K562 (cell line): Measurements from ENCODE around the gene ZNF408. TPM values are rescaled to one million over a fixed set of nuclear protein-coding genes. Genes with fewer than 3 reads are reported as not detected.

Experiments used
- ATAC-seq: fragments of 200-7000 bp; cut with Tn5 transposase; 3 replicates; pipeline ENCODE4 v1.9.1; 2020; ENCODE audit warnings: moderate library complexity
- BruUV-seq: library from RNA; stranded (reverse); fragments of 400-500 nt; replicated peaks from 2 replicates; lab custom pipeline; 2021; lab: Mats Ljungman, UMichigan
- CTCF ChIA-PET: fragments of 300-600 bp; formaldehyde crosslinking; extraction: SDS; loops from one replicate; lab custom pipeline; 2021; ENCODE audit warnings: low intra/inter-chr PET ratio; lab: Yijun Ruan, JAX
- POLR2A ChIA-PET: fragments of 300-600, 350-650 bp; sonication (Branson Sonifier 250); formaldehyde crosslinking; extraction: SDS; loops from one replicate; lab custom pipeline; 2021; ENCODE audit warnings: antibody characterized with exemption, inconsistent platforms; lab: Yijun Ruan, JAX
- DNase-seq, 4 experiments: peaks; one replicate each; pipeline versions ENCODE4 v3.0.0 to v3.0.0-alpha.2; 2011 to 2018; ENCODE audit warnings: low spot score in 3 of 4, mixed read lengths in 3 of 4; ENCODE audit errors: extremely low read depth in 1 of 4
- FAIRE-seq: peaks from 2 replicates; lab custom pipeline; 2011; peaks lifted over from hg19 to GRCh38; lab: Jason Lieb, UNC
- H2AFZ ChIP-seq: 2 replicates; pipeline ENCODE4 v1.6.0; 2011; ENCODE audit warnings: low read depth, low read length, control low read depth, inconsistent platforms
- H3K27ac ChIP-seq: fragments of 200-600 bp; 3 replicates; pipeline ENCODE4 v1.8.0; 2011; ENCODE audit warnings: low read depth, mild to moderate bottlenecking, control low read depth, inconsistent platforms, low read length, moderate library complexity, mixed read lengths; ENCODE audit errors: extremely low read depth
- H3K27me3 ChIP-seq, 2 experiments: fragments of 300-600 bp in 1 of 2; 2 replicates in 1 of 2; 3 replicates in 1 of 2; pipeline versions ENCODE4 v1.6.0 to v1.8.0; 2011; ENCODE audit warnings: inconsistent platforms in 2 of 2, low read length in 2 of 2, mild to moderate bottlenecking in 1 of 2, mixed read lengths in 1 of 2, moderate library complexity in 1 of 2; ENCODE audit not compliant: control insufficient read depth in 2 of 2, insufficient read depth in 2 of 2
- H3K36me3 ChIP-seq: fragments of 300-600 bp; 3 replicates; pipeline ENCODE4 v1.8.0; 2011; ENCODE audit warnings: mild to moderate bottlenecking, low read length, inconsistent platforms; ENCODE audit not compliant: control insufficient read depth, insufficient read depth
- H3K4me1 ChIP-seq, 2 experiments: fragments of 200-600 bp in 1 of 2; replicated peaks in 1 of 2; 2 replicates in 1 of 2; 3 replicates in 1 of 2; pipeline versions ENCODE4 v1.5.1 to v1.8.0; 2011; ENCODE audit warnings: inconsistent platforms in 2 of 2, low read length in 2 of 2, mild to moderate bottlenecking in 1 of 2, mixed read lengths in 1 of 2, moderate library complexity in 1 of 2; ENCODE audit not compliant: control insufficient read depth in 2 of 2, insufficient read depth in 2 of 2
- H3K4me2 ChIP-seq: 2 replicates; pipeline ENCODE4 v1.6.1; 2011; ENCODE audit warnings: low read length, control low read depth, inconsistent platforms, mixed read lengths; ENCODE audit not compliant: insufficient read depth
- H3K4me3 ChIP-seq: fragments of 200-600 bp; sonication (generic), shearing (Covaris generic); 2 replicates; pipeline ENCODE4 v1.5.1; 2016; ENCODE audit warnings: control low read depth, inconsistent platforms
- H3K79me2 ChIP-seq: fragments of 200-600 bp; 3 replicates; pipeline ENCODE4 v1.8.0; 2011; ENCODE audit warnings: low read length, inconsistent platforms; ENCODE audit not compliant: control insufficient read depth, insufficient read depth
- H3K9ac ChIP-seq, 2 experiments: 2 replicates each; pipeline versions ENCODE4 v1.6.0 to v1.6.1; 2011; ENCODE audit warnings: low read depth in 2 of 2, low read length in 2 of 2, control low read depth in 1 of 2, inconsistent platforms in 1 of 2, mild to moderate bottlenecking in 1 of 2, mixed read lengths in 1 of 2; ENCODE audit not compliant: insufficient read depth in 1 of 2
- H3K9me1 ChIP-seq: one replicate; pipeline ENCODE4 v1.6.0; 2011; ENCODE audit warnings: inconsistent platforms, mild to moderate bottlenecking, low read length, moderate library complexity; ENCODE audit not compliant: control insufficient read depth, insufficient read depth
- H3K9me3 ChIP-seq: replicated peaks from 2 replicates; pipeline ENCODE4 v1.5.1; 2011; ENCODE audit warnings: low read depth, low read length, inconsistent platforms; ENCODE audit not compliant: control insufficient read depth, insufficient read depth
- H4K20me1 ChIP-seq: replicated peaks from 2 replicates; pipeline ENCODE4 v1.6.1; 2011; ENCODE audit warnings: low read length, inconsistent platforms, mixed read lengths; ENCODE audit not compliant: control insufficient read depth, insufficient read depth
- BRD4 ChIP-seq: fragments of 200-600 bp; sonication (generic); IDR thresholded peaks from 2 replicates; pipeline ENCODE4 v1.6.1; 2017; ENCODE audit warnings: inconsistent platforms
- EGR1 ChIP-seq: fragments of 450-650 bp; conservative IDR thresholded peaks from 2 replicates; pipeline ENCODE4 v1.6.1; 2017; ENCODE audit warnings: mild to moderate bottlenecking
- FOS ChIP-seq: IDR thresholded peaks from 3 replicates; pipeline ENCODE4 v1.6.1; 2011; ENCODE audit not compliant: insufficient read length; ENCODE audit errors: extremely low read depth
- HDAC8 ChIP-seq: fragments of 450-650 bp; IDR thresholded peaks from 2 replicates; pipeline ENCODE4 v1.6.1; 2016; ENCODE audit warnings: mild to moderate bottlenecking, missing genetic modification characterization, moderate library complexity, missing compliant biosample characterization
- MEIS2 ChIP-seq: fragments of 450-650 bp; IDR thresholded peaks from 2 replicates; pipeline ENCODE4 v1.6.1; 2014; ENCODE audit warnings: mild to moderate bottlenecking; ENCODE audit not compliant: partially characterized antibody
- PRDM10 ChIP-seq: fragments of 450-650 bp; IDR thresholded peaks from 2 replicates; pipeline ENCODE4 v1.6.1; 2018; ENCODE audit not compliant: partially characterized antibody
- PTTG1 ChIP-seq: fragments of 450-650 bp; IDR thresholded peaks from 2 replicates; pipeline ENCODE4 v1.6.1; 2016; ENCODE audit warnings: low read depth, mild to moderate bottlenecking, missing genetic modification characterization, missing compliant biosample characterization
- ZBTB7A ChIP-seq: IDR thresholded peaks from 2 replicates; pipeline ENCODE4 v1.6.1; 2011; ENCODE audit warnings: low read depth, mild to moderate bottlenecking, low read length, moderate library complexity, borderline replicate concordance; ENCODE audit not compliant: control insufficient read depth
- WGBS: fragments of 100-300 bp; shearing (Covaris generic); methylation state at CpG from one replicate; pipeline ENCODE4 v1.1.6; 2016; ENCODE audit warnings: low coverage, mixed read lengths; ENCODE audit not compliant: insufficient coverage; ENCODE audit errors: missing lambda C conversion rate; 5-methylcytosine and 5-hydroxymethylcytosine counted together
- in situ Hi-C: fragments of 300-500 bp; cut with MboI; formaldehyde crosslinking; loops from 4 replicates; pipeline ENCODE4 v1.15.0; 2018; ENCODE audit warnings: inconsistent platforms, mixed read lengths
- intact Hi-C: fragments of 100-400 bp; cut with micrococcal nuclease; formaldehyde crosslinking; loops from 2 replicates; pipeline ENCODE4 v1.14.2; 2022
- polyA plus RNA-seq, 8 experiments: library from polyadenylated mRNA; depleted of rRNA in 4 of 8; stranded (reverse) in 5 of 8; unstranded in 3 of 8; fragments of >200 nt; fragmentation: Nextera tagmentation in 2 of 8; fragmentation: Illumina TruSeq in 1 of 8; extraction: Ambion mirVana in 2 of 8; extraction: Trizol in 1 of 8; gene quantifications; 2 replicates each; pipeline versions ENCODE4 v1.2.1 to v1.2.3, GENCODE V29; 2011 to 2014; ENCODE audit warnings: inconsistent platforms in 1 of 8, missing spikeins in 1 of 8
- total RNA-seq, 7 experiments: library from RNA; depleted of rRNA in 6 of 7; stranded (reverse); fragments of >200 nt in 6 of 7; fragmentation: Illumina TruSeq in 2 of 7; extraction: Trizol in 2 of 7; gene quantifications; 2 replicates each; pipeline versions ENCODE4 v1.2.1 to v1.2.3, GENCODE V29; 2011 to 2021; ENCODE audit warnings: low replicate concordance in 1 of 7
- TF ChIP-seq, protein P1 (sequence below): fragments of 150-350 bp; IDR thresholded peaks from 2 replicates; pipeline ENCODE4 v1.6.1; 2014; ENCODE audit warnings: low read depth, mild to moderate bottlenecking, low read length, borderline replicate concordance
- TF ChIP-seq, protein P2 (sequence below): fragments of 250-450 bp; sonication (Bioruptor Pico); IDR thresholded peaks from 2 replicates; pipeline ENCODE4 v1.8.0; 2022; ENCODE audit warnings: moderate library complexity, mild to moderate bottlenecking, inconsistent platforms
- TF ChIP-seq, protein P3 (sequence below): fragments of 450-650 bp; IDR thresholded peaks from 2 replicates; pipeline ENCODE4 v1.6.1; 2016

Gene ZNF408
- total and polyA plus RNA-seq, 9 of the 15 experiments (the other 6 are each of a cell fraction or from before 2014, with no cell fraction given): 0.15 to 18.4 (median 7.4) TPM

- no peak for TF ChIP-seq FOS
- TF ChIP-seq, protein P1, sequence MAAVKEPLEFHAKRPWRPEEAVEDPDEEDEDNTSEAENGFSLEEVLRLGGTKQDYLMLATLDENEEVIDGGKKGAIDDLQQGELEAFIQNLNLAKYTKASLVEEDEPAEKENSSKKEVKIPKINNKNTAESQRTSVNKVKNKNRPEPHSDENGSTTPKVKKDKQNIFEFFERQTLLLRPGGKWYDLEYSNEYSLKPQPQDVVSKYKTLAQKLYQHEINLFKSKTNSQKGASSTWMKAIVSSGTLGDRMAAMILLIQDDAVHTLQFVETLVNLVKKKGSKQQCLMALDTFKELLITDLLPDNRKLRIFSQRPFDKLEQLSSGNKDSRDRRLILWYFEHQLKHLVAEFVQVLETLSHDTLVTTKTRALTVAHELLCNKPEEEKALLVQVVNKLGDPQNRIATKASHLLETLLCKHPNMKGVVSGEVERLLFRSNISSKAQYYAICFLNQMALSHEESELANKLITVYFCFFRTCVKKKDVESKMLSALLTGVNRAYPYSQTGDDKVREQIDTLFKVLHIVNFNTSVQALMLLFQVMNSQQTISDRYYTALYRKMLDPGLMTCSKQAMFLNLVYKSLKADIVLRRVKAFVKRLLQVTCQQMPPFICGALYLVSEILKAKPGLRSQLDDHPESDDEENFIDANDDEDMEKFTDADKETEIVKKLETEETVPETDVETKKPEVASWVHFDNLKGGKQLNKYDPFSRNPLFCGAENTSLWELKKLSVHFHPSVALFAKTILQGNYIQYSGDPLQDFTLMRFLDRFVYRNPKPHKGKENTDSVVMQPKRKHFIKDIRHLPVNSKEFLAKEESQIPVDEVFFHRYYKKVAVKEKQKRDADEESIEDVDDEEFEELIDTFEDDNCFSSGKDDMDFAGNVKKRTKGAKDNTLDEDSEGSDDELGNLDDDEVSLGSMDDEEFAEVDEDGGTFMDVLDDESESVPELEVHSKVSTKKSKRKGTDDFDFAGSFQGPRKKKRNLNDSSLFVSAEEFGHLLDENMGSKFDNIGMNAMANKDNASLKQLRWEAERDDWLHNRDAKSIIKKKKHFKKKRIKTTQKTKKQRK: no peak
- TF ChIP-seq, protein P2, sequence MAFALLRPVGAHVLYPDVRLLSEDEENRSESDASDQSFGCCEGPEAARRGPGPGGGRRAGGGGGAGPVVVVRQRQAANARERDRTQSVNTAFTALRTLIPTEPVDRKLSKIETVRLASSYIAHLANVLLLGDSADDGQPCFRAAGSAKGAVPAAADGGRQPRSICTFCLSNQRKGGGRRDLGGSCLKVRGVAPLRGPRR (CRISPR knock-in tag): no peak
- TF ChIP-seq, all 486 proteins: peak for 0
Measured at GRCh38 chr11:46693597-46694012, 7.2 kb upstream of the ZNF408 start (continued).

- POLR2A ChIA-PET: interaction anchor here (0.7 to 1.1 kb wide), 3 partner anchors 9 to 18 kb away, joined by 3 to 5 read pairs (median 4); no protein-coding TSS in a partner anchor
- FAIRE-seq: no peak
- TF ChIP-seq, protein P3, sequence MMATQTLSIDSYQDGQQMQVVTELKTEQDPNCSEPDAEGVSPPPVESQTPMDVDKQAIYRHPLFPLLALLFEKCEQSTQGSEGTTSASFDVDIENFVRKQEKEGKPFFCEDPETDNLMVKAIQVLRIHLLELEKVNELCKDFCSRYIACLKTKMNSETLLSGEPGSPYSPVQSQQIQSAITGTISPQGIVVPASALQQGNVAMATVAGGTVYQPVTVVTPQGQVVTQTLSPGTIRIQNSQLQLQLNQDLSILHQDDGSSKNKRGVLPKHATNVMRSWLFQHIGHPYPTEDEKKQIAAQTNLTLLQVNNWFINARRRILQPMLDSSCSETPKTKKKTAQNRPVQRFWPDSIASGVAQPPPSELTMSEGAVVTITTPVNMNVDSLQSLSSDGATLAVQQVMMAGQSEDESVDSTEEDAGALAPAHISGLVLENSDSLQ: peak; percentile 79
- TF ChIP-seq BRD4 (no peak), HDAC8 (tag) (no peak), PTTG1 (tag) (no peak), PRDM10 (peak; percentile 32), ZBTB7A (0 out of 2 replicates have a peak, but pooled peaks have one; percentile 23), EGR1 (0 out of 2 replicates have a peak, but pooled peaks have one; percentile 4), MEIS2 (peak; percentile 78)
Measured at GRCh38 chr11:46694072-46694471, 6.8 kb upstream of the ZNF408 start.

More at GRCh38 chr11:46694072-46694471, 6.8 kb upstream of the ZNF408 start:
- CTCF ChIA-PET: no interaction called here
- peak overlapping the region in 1 of 2 experiments; percentile 74; a peak in 3 of 4 replicates for H3K9ac ChIP-seq
- H4K20me1 ChIP-seq: no peaks in the 10 kb centered on the region
- H3K4me1 ChIP-seq: peaks cover 21 to 25% of the 10 kb centered on the region in 2 experiments; a peak in 4 of 5 replicates
- ATAC-seq (peak; percentile 76), DNase-seq (peak in 2 of 4 experiments; percentile 51 to 56)
- 57% methylated on average over 6 of the region's 6 CpGs for WGBS
- intact Hi-C loops: no loop called here
- in situ Hi-C loops: no loop called here
- no TSS peak for BruUV-seq
- H2AFZ ChIP-seq: peak overlapping the region; percentile 45; the same call in 1 of the 2 replicates
- no peaks in the 10 kb centered on the region for H3K27me3 ChIP-seq
- H3K9me3 ChIP-seq: no peaks in the 10 kb centered on the region
- peak overlapping the region; percentile 44; the same call in 1 of the 3 replicates for H3K27ac ChIP-seq
- peaks cover 26% of the 10 kb centered on the region; the same call in 2 of the 3 replicates for H3K36me3 ChIP-seq
- H3K79me2 ChIP-seq: peaks cover 11% of the 10 kb centered on the region
- H3K4me3 ChIP-seq: no peak overlapping the region
- no peaks in the 10 kb centered on the region for H3K9me1 ChIP-seq
- no peak overlapping the region for H3K4me2 ChIP-seq
